ENCODE results near the gene NRAS.
A peak's percentile ranks its signal among the peaks of the same experiment; 100 is the strongest.

The NRAS gene

DNA sequence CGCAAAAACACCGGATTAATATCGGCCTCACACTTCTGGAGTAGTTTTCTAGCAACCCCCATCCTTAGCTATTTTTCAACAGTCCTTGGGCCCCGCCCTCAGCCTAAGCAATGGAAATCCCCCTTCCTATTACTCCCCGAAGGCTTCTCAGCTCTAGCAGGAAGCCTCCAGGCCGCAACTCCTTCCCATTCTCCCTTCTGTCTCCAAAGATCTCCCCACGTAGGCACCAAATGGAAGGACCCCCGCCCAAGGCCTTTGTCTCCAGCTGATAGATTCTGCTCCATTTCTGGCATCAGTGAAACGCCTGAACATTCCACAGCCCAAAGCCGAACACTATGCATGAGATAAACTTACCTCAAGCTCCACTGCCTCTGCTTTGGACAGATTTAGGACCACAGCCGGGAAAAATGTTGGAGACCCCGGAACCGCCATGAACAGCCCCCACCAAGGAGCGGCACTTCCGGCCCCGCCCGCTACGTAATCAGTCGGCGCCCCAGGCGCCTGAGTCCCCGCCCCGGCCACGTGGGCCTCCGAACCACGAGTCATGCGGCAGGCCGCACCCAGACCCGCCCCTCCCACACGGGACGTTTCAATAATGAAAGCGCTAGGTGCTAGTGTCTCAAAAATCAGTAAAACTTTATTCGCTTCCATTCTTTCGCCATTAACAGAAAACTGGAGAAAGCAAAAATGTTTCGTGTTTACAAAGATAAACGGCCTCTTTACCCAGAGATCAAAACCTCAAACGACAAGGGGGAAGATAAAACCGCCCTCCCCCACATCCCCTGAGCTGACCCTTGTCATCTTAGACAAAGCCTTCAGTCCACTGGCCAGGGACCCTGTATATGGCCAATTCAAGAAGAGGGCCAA is at the start of gene NRAS:
TSS of gene NRAS (minus strand) at position 468 of the 867 bp plus-strand sequence. CDS start 611 bp downstream, outside the sequence.
- H2AFZ ChIP-seq (ENCODE audit: low read depth, low read length): peak within 1 kb of the TSS; percentile 99

DNA sequence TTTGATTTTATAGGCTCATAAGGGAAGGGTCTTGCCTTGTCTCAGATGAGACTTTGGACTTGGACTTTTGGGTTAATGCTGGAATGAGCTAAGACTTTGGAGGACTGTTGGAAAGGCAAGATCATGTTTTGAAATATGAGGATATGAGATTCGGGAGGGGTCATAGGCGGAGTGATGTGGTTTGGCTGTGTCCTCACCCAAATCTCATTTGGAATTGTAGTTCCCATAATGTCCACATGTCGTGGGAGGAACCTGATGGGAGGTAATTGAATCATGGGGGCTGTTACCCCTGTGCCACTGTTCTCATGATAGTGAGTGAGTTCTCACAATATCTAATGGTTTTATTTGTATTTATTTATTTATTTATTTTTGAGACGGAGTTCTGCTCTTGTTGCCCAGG is 48.1 kb upstream of the NRAS start:
- Histone ChIP-seq H3K9me3 (ENCODE audit: insufficient read depth, low read length, severe bottlenecking) (no peaks in the 10 kb centered on the region), H3K27ac (ENCODE audit: low read length) (no peak overlapping the region), H3K79me2 (ENCODE audit: insufficient read depth, low read length) (no peaks in the 10 kb centered on the region), H4K20me1 (ENCODE audit: insufficient read depth, low read length) (no peaks in the 10 kb centered on the region), H2AFZ (ENCODE audit: low read depth, low read length) (no peak overlapping the region), H3K4me1 (ENCODE audit: insufficient read depth, low read length) (no peaks in the 10 kb centered on the region), H3K27me3 (ENCODE audit: insufficient read depth, low read length, poor library complexity) (no peaks in the 10 kb centered on the region), H3K4me2 (ENCODE audit: insufficient read depth, low read length) (no peak overlapping the region), H3K9ac (ENCODE audit: low read depth, low read length) (no peak overlapping the region), H3K4me3 (ENCODE audit: low read depth in 1 of 2, low read length in 2 of 2) (no peak overlapping the region), H3K36me3 (ENCODE audit: insufficient read depth, low read length) (0 out of 2 replicates have a peak, but pooled peaks cover 2% of the 10 kb centered on the region)
- no peak for DNase-seq
- ATAC-seq (ENCODE audit: insufficient read depth, low read depth): no peak; the same call in 2 of the 3 replicates
- TF ChIP-seq, protein P1, sequence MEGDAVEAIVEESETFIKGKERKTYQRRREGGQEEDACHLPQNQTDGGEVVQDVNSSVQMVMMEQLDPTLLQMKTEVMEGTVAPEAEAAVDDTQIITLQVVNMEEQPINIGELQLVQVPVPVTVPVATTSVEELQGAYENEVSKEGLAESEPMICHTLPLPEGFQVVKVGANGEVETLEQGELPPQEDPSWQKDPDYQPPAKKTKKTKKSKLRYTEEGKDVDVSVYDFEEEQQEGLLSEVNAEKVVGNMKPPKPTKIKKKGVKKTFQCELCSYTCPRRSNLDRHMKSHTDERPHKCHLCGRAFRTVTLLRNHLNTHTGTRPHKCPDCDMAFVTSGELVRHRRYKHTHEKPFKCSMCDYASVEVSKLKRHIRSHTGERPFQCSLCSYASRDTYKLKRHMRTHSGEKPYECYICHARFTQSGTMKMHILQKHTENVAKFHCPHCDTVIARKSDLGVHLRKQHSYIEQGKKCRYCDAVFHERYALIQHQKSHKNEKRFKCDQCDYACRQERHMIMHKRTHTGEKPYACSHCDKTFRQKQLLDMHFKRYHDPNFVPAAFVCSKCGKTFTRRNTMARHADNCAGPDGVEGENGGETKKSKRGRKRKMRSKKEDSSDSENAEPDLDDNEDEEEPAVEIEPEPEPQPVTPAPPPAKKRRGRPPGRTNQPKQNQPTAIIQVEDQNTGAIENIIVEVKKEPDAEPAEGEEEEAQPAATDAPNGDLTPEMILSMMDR (IDR thresholded peaks at IDR 0.05; ENCODE audit: borderline replicate concordance, extremely low read depth, low read length, poor library complexity, severe bottlenecking): peak; percentile 19
- TF ChIP-seq EZH2 (IDR thresholded peaks at IDR 0.05; ENCODE audit: borderline replicate concordance, low read depth, low read length, severe bottlenecking): no peak

More for the DNA sequence above, at the start of gene NRAS:
- DNase-seq: peak; percentile 96
- Histone ChIP-seq H3K4me1 (ENCODE audit: insufficient read depth, low read length) (peaks cover 24% of the 10 kb centered on the region), H3K9me3 (ENCODE audit: insufficient read depth, low read length, severe bottlenecking) (no peaks in the 10 kb centered on the region), H3K36me3 (ENCODE audit: insufficient read depth, low read length) (peaks cover 91% of the 10 kb centered on the region), H3K27ac (ENCODE audit: low read length) (peak within 1 kb of the TSS; percentile 95), H4K20me1 (ENCODE audit: insufficient read depth, low read length) (peaks cover 2% of the 10 kb centered on the region; the same call in 1 of the 2 replicates), H3K9ac (ENCODE audit: low read depth, low read length) (peak within 1 kb of the TSS; percentile 92), H3K4me3 (ENCODE audit: low read depth in 1 of 2, low read length in 2 of 2) (peak within 1 kb of the TSS; percentile 95), H3K79me2 (ENCODE audit: insufficient read depth, low read length) (peaks cover 39% of the 10 kb centered on the region), H3K27me3 (ENCODE audit: insufficient read depth, low read length, poor library complexity) (no peaks in the 10 kb centered on the region), H3K4me2 (ENCODE audit: insufficient read depth, low read length) (peak within 1 kb of the TSS; percentile 89)
- ATAC-seq (ENCODE audit: insufficient read depth, low read depth): peak; percentile 95
- TF ChIP-seq, protein P1 (IDR thresholded peaks at IDR 0.05; ENCODE audit: borderline replicate concordance, extremely low read depth, low read length, poor library complexity, severe bottlenecking): no peak
- TF ChIP-seq EZH2 (IDR thresholded peaks at IDR 0.05; ENCODE audit: borderline replicate concordance, low read depth, low read length, severe bottlenecking): no peak

DNA sequence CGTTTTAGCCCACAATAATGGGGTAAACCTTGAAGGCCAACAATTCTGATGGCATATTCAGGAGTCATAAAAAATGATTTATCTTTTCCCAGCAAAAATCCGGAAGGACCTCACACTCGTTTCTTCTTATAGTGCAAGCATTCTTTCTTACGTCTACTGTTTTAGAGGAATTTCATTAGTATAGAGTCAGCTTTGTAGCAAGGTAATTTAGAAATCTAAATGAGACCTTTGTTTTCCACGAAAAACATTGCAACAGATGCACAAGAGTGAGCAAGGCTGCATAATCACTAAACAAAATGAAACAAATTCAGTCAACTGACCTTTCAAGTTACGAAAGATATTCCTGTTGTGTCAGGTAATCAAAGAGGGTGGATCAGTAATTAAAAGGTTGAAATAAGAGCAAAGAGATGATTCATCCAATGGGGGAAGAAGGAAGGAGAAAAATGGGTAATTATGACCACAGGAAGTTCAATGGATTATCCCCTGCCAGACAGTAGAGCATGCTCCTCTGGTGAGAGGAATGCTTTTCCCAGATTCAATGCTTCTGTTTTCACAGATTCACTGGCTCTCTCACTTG is 41.8 kb upstream of the NRAS start:
- Histone ChIP-seq H3K4me2 (ENCODE audit: insufficient read depth, low read length) (peak overlapping the region; percentile 86), H3K4me1 (ENCODE audit: insufficient read depth, low read length) (peaks cover 42% of the 10 kb centered on the region), H4K20me1 (ENCODE audit: insufficient read depth, low read length) (peaks cover 39% of the 10 kb centered on the region), H3K27ac (ENCODE audit: low read length) (peak overlapping the region; percentile 100), H3K79me2 (ENCODE audit: insufficient read depth, low read length) (peaks cover 45% of the 10 kb centered on the region), H3K27me3 (ENCODE audit: insufficient read depth, low read length, poor library complexity) (no peaks in the 10 kb centered on the region), H3K9me3 (ENCODE audit: insufficient read depth, low read length, severe bottlenecking) (no peaks in the 10 kb centered on the region), H2AFZ (ENCODE audit: low read depth, low read length) (peak overlapping the region; percentile 97), H3K36me3 (ENCODE audit: insufficient read depth, low read length) (peaks cover 19% of the 10 kb centered on the region), H3K9ac (ENCODE audit: low read depth, low read length) (peak overlapping the region; percentile 99), H3K4me3 (ENCODE audit: low read depth in 1 of 2, low read length in 2 of 2) (peak overlapping the region; percentile 94; a peak in 3 of 4 replicates)
- ATAC-seq (ENCODE audit: insufficient read depth, low read depth) (no peak), DNase-seq (no peak)
- no peak for TF ChIP-seq EZH2 (IDR thresholded peaks at IDR 0.05; ENCODE audit: borderline replicate concordance, low read depth, low read length, severe bottlenecking)
- TF ChIP-seq, protein P1 (IDR thresholded peaks at IDR 0.05; ENCODE audit: borderline replicate concordance, extremely low read depth, low read length, poor library complexity, severe bottlenecking): no peak

All from DND-41 (cell line).